GM21390 (cell line): ENCODE measurements around the gene ST3GAL4.

Experiments
- ATAC-seq: cut with Tn5 transposase; IDR thresholded peaks from one replicate; pipeline ENCODE4 v1.9.1; 2021; ENCODE audit not compliant: unreplicated experiment

ST3GAL4 gene

GRCh38 chr11:126329644-126330211 is 25.8 kb upstream of the ST3GAL4 start:
- no peak for ATAC-seq

- ATAC-seq, result no peak
Measured at GRCh38 chr11:126331286-126331685, 24.2 kb upstream of the ST3GAL4 start.

GRCh38 chr11:126332221-126332711 is 23.2 kb upstream of the ST3GAL4 start:
- ATAC-seq, result no peak

GRCh38 chr11:126333142-126333541 is 22.3 kb upstream of the ST3GAL4 start:
- no peak for ATAC-seq

- no peak for ATAC-seq
Measured at GRCh38 chr11:126334659-126335462, 20.6 kb upstream of the ST3GAL4 start.

GRCh38 chr11:126335463-126335760 is 20.1 kb upstream of the ST3GAL4 start:
- no peak for ATAC-seq

GRCh38 chr11:126336138-126336541 is 19.3 kb upstream of the ST3GAL4 start:
- ATAC-seq, result no peak

- no peak for ATAC-seq
Measured at GRCh38 chr11:126336671-126337101, 18.8 kb upstream of the ST3GAL4 start.

- ATAC-seq, result no peak
Measured at GRCh38 chr11:126337126-126337473, 18.4 kb upstream of the ST3GAL4 start.

- no peak for ATAC-seq
Measured at GRCh38 chr11:126337474-126338241, 17.8 kb upstream of the ST3GAL4 start.

- no peak for ATAC-seq
Measured at GRCh38 chr11:126338346-126339055, 17.0 kb upstream of the ST3GAL4 start.

- no peak for ATAC-seq
Measured at GRCh38 chr11:126339073-126339862, 16.2 kb upstream of the ST3GAL4 start.

GRCh38 chr11:126339863-126340434 is 15.5 kb upstream of the ST3GAL4 start:
- no peak for ATAC-seq

GRCh38 chr11:126340960-126341606 is 14.4 kb upstream of the ST3GAL4 start:
- ATAC-seq, result no peak

- ATAC-seq, result no peak
Measured at GRCh38 chr11:126341760-126342161, 13.7 kb upstream of the ST3GAL4 start.

GRCh38 chr11:126343051-126343450 is 12.4 kb upstream of the ST3GAL4 start:
- no peak for ATAC-seq

- no peak for ATAC-seq
Measured at GRCh38 chr11:126344141-126345080, 11.1 kb upstream of the ST3GAL4 start.

GRCh38 chr11:126345283-126345682 is 10.2 kb upstream of the ST3GAL4 start:
- no peak for ATAC-seq
